Measurements from ENCODE around the gene CHD3. TPM values are rescaled to one million over a fixed set of nuclear protein-coding genes. Genes with fewer than 3 reads are reported as not detected.

Gene CHD3
- polyA plus RNA-seq (ENCODE audit: insufficient read length), result 66.1 TPM

GRCh38 chr17:7888184-7888920 is at the start of gene CHD3:
CHD3 (plus strand) TSS chr17:7888789; CDS start chr17:7889001, 212 bp downstream.
- no peak for DNase-seq (ENCODE audit: low read depth)

GRCh38 chr17:7839190-7839875 is 49.3 kb upstream of the CHD3 start:
- no peak for DNase-seq (ENCODE audit: low read depth)

DNA sequence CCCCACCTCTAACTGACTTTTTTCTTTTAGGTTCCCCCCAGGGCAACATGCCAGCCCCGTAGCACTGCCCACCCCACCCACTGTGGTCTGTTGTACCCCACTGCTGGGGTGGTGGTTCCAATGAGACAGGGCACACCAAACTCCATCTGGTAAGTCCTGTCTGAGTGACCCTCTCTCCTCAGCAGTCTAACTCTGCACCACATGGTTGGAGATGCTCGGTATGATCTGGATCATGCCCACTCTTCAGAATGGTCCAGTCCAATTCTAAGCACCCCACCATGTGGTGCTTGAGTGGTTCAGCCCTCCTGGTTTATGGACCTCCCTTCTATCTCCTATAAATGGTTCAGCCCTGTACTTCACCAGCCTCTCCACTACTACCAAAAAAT is 48.7 kb upstream of the CHD3 start:
- no peak for DNase-seq (ENCODE audit: low read depth)

DNA sequence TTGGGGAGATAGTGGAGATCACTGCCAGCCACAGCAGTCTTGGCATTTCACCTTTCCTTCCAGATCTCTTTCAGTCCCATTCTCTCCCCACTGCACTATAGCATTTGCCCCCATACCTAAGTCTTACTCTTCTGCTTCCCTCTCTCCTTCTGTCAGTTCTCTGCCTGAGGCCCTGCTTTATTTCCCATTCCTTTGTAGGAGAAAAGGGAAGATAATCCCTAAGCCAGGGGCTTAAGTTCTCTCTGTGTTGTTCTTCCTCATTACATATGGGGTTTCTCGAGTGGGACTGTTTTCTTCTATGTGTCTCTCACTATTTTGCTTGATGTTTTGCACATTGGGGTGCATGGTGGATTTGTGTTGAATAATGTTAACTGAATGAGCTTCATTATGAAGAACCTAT is 48.1 kb upstream of the CHD3 start:
- DNase-seq (ENCODE audit: low read depth), result no peak

GRCh38 chr17:7840875-7841274 is 47.7 kb upstream of the CHD3 start:
- DNase-seq (ENCODE audit: low read depth), result no peak

- no peak for DNase-seq (ENCODE audit: low read depth)
These were observed 47.1 kb upstream of the CHD3 start for GRCh38 chr17:7841396-7841914.

- no peak for DNase-seq (ENCODE audit: low read depth)
These were observed 46.6 kb upstream of the CHD3 start for GRCh38 chr17:7841915-7842379.

GRCh38 chr17:7842380-7843256 is 46.0 kb upstream of the CHD3 start:
- DNase-seq (ENCODE audit: low read depth), result no peak

- no peak for DNase-seq (ENCODE audit: low read depth)
These were observed 45.4 kb upstream of the CHD3 start for GRCh38 chr17:7843257-7843535.

GRCh38 chr17:7843536-7844291 is 44.9 kb upstream of the CHD3 start:
- no peak for DNase-seq (ENCODE audit: low read depth)

DNA sequence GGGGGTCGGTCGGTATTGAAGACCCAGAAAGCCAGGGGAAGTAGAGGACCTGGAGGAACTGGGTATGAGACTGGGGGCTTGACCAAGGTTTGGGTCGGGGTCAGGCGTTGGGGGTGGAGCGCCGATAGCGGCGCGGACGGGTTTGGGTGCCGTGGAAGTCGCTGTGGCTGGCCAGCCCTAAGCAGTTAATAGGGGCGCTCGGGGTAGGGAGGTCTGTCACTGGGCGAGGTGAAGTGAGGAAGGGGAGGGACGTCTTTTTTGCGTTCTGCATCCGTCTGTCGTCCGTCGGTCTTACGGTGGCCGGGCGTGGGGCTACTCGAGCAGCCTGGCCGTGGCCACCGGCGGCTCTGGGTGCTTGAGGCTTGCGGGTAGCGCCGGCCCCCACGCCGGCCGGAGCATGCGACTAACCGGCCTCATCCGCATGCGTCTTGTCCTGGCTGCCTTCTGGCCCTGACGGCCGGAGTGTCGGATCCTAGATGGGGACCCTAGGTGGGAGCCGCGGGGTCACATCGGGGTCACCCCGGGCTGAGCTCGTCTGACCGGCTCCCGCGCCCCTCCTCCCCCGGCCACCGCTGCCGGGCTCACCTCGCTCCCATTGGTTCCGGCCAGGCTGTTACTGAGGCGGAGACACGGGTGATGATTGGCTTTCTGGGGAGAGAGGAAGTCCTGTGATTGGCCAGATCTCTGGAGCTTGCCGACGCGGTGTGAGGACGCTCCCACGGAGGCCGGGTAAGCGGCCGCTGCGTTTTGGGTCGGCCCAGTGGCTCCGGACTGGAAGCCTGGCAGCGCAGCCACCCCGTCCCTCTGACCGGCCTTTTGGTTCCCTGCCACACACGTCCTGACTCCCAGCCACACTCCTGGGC is 44.1 kb upstream of the CHD3 start:
- DNase-seq (ENCODE audit: low read depth), result no peak

DNA sequence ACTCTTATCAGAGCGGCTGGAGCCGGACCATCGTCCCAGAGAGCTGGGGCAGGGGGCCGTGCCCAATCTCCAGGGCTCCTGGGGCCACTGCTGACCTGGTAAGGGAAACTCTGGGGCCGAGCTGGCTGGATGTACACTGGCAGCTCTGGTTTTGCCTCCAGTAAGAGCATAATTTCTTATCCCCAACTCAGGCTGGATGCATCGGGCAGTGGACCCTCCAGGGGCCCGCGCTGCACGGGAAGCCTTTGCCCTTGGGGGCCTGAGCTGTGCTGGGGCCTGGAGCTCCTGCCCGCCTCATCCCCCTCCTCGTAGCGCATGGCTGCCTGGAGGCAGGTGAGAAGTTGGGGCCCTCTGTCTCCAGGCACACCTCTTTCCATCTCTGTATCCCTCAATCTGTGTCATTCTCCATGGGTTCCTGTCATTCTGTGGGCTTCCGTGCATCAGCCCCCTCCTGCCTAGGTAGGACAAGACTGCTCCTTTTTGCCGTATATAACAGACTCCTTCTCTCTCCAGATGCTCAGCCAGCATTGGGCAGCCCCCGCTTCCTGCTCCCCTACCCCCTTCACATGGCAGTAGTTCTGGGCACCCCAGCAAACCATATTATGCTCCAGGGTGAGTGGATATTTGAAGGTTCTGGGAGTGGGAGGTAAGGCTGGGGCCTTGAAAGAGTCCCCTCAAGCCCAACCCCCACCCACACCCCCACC is 43.1 kb upstream of the CHD3 start:
- no peak for DNase-seq (ENCODE audit: low read depth)

DNA sequence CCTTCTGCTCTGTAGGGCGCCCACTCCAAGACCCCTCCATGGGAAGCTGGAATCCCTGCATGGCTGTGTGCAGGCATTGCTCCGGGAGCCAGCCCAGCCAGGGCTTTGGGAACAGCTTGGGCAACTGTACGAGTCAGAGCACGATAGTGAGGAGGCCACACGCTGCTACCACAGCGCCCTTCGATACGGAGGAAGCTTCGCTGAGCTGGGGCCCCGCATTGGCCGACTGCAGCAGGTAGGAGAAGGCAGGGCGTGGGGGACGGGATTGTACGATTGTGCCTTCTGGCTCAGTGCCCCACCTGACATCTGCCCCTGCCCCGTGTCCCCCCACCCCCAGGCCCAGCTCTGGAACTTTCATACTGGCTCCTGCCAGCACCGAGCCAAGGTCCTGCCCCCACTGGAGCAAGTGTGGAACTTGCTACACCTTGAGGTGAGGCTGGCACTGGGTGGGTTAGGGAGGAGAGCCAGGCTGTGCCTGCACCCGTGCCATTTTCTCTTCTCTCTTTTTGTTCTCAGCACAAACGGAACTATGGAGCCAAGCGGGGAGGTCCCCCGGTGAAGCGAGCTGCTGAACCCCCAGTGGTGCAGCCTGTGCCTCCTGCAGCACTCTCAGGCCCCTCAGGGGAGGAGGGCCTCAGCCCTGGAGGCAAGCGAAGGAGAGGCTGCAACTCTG is 42.4 kb upstream of the CHD3 start:
- DNase-seq (ENCODE audit: low read depth), result no peak

DNA sequence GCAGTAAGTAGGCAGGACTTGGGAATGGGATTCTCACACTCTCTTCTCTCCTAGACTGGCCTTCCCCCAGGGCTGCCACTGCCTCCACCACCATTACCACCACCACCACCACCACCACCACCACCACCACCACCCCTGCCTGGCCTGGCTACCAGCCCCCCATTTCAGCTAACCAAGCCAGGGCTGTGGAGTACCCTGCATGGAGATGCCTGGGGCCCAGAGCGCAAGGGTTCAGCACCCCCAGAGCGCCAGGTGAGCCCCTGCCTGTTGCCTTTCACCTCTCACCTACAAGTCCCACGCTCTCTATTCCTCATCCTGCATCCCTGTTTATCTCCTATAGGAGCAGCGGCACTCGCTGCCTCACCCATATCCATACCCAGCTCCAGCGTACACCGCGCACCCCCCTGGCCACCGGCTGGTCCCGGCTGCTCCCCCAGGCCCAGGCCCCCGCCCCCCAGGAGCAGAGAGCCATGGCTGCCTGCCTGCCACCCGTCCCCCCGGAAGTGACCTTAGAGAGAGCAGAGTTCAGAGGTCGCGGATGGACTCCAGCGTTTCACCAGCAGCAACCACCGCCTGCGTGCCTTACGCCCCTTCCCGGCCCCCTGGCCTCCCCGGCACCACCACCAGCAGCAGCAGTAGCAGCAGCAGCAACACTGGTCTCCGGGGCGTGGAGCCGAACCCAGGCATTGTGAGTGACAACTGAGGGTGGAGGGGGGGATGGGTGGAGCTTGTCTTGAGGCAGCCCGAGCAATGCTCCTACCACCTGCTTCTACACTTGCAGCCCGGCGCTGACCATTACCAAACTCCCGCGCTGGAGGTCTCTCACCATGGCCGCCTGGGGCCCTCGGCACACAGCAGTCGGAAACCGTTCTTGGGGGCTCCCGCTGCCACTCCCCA is 41.6 kb upstream of the CHD3 start:
- no peak for DNase-seq (ENCODE audit: low read depth)

- DNase-seq (ENCODE audit: low read depth), result no peak
These were observed 40.4 kb upstream of the CHD3 start for GRCh38 chr17:7848131-7848579.

- DNase-seq (ENCODE audit: low read depth), result no peak
These were observed 39.9 kb upstream of the CHD3 start for GRCh38 chr17:7848739-7849129.

DNA sequence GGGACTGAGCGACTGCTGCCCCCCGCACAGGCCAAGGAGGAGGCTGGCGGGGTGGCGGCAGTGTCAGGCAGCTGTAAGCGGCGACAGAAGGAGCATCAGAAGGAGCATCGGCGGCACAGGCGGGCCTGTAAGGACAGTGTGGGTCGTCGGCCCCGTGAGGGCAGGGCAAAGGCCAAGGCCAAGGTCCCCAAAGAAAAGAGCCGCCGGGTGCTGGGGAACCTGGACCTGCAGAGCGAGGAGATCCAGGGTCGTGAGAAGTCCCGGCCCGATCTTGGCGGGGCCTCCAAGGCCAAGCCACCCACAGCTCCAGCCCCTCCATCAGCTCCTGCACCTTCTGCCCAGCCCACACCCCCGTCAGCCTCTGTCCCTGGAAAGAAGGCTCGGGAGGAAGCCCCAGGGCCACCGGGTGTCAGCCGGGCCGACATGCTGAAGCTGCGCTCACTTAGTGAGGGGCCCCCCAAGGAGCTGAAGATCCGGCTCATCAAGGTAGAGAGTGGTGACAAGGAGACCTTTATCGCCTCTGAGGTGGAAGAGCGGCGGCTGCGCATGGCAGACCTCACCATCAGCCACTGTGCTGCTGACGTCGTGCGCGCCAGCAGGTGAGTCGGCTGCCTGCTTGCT is 39.3 kb upstream of the CHD3 start:
- no peak for DNase-seq (ENCODE audit: low read depth)
